ENCODE data around the gene EYS.

DNA sequence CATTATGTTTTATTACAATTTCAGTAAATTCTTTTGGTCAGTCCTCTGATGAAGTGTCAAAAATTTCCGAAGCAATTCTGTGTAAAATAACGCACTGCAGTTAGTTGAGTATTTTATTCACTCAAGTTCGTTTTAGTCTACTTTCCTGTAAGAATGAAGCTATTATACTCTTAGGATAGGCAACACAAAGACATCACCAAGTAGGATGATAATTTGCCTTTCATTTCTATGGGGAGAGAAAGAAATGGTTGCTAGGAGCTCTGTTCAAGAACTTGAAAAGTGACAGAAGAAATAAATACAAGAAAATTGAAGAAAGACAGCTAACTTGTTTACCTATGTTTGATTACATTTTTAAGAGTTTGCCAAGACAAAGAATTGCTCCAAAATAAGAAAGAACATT lies 290.4 kb downstream of the EYS start:
- TF ChIP-seq GLIS3 (CRISPR knock-in tag; IDR thresholded peaks at IDR 0.05) = no peak
- TF ChIP-seq ZFP3 (CRISPR knock-in tag; IDR thresholded peaks at IDR 0.05) = no peak
- TF ChIP-seq SNAI2 (CRISPR knock-in tag; IDR thresholded peaks at IDR 0.05) = no peak
- TF ChIP-seq, protein P1, sequence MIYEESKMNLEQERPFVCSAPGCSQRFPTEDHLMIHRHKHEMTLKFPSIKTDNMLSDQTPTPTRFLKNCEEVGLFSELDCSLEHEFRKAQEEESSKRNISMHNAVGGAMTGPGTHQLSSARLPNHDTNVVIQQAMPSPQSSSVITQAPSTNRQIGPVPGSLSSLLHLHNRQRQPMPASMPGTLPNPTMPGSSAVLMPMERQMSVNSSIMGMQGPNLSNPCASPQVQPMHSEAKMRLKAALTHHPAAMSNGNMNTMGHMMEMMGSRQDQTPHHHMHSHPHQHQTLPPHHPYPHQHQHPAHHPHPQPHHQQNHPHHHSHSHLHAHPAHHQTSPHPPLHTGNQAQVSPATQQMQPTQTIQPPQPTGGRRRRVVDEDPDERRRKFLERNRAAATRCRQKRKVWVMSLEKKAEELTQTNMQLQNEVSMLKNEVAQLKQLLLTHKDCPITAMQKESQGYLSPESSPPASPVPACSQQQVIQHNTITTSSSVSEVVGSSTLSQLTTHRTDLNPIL (CRISPR knock-in tag; IDR thresholded peaks at IDR 0.05; ENCODE audit: low read depth) = no peak
- TF ChIP-seq ARNTL (CRISPR knock-in tag; IDR thresholded peaks at IDR 0.05; ENCODE audit: borderline replicate concordance, low read depth) = no peak

Measured in SK-N-SH treated with all-trans-retinoic acid at 6 μM for 48 hours (cell line).